ENCODE results near the gene CRYAB. TPM values are rescaled to one million over a fixed set of nuclear protein-coding genes. Genes with fewer than 3 reads are reported as not detected.

Gene CRYAB
- polyA plus RNA-seq, 1 of the 3 experiments (the other 2 are of a cell fraction): 0.92 TPM

- TF ChIP-seq FOSL2 (IDR thresholded peaks at IDR 0.05; ENCODE audit: borderline replicate concordance, low read depth) (no peak), RCOR1 (IDR thresholded peaks at IDR 0.05; ENCODE audit: low read length) (no peak), RFX5 (IDR thresholded peaks at IDR 0.05; ENCODE audit: low read length) (no peak), FOXJ3 (CRISPR knock-in tag; IDR thresholded peaks at IDR 0.05) (no peak), EZH2phosphoT487 (IDR thresholded peaks at IDR 0.05; ENCODE audit: borderline replicate concordance, low read depth) (no peak), PBX3 (IDR thresholded peaks at IDR 0.05) (no peak), SMC3 (IDR thresholded peaks at IDR 0.05; ENCODE audit: low read depth, low read length) (no peak), NFIC (IDR thresholded peaks at IDR 0.05; ENCODE audit: borderline replicate concordance) (no peak), FOXM1 (IDR thresholded peaks at IDR 0.05; ENCODE audit: low read depth) (no peak), EP300 (IDR thresholded peaks at IDR 0.05; ENCODE audit: borderline replicate concordance in 1 of 2, low read depth in 1 of 2, low read length in 1 of 2) (no peak), USF2 (IDR thresholded peaks at IDR 0.05; ENCODE audit: borderline replicate concordance, low read depth, low read length) (no peak), ELF1 (IDR thresholded peaks at IDR 0.05) (no peak), ZBTB33 (IDR thresholded peaks at IDR 0.05; ENCODE audit: borderline replicate concordance, low read depth) (no peak), JUND (IDR thresholded peaks at IDR 0.05) (no peak), GATA2 (CRISPR knock-in tag; IDR thresholded peaks at IDR 0.05) (no peak), POLR2AphosphoS5 (IDR thresholded peaks at IDR 0.05; ENCODE audit: low read depth, low read length) (no peak), TAF1 (IDR thresholded peaks at IDR 0.05; ENCODE audit: borderline replicate concordance, low read depth, low read length) (no peak), USF1 (IDR thresholded peaks at IDR 0.05; ENCODE audit: borderline replicate concordance, low read depth) (no peak)
- Histone ChIP-seq H3K4me2 (peak overlapping the region; percentile 44), H2AFZ (ENCODE audit: low read depth) (0 out of 2 replicates have a peak overlapping the region, but pooled peaks have one; percentile 2), H4K20me1 (ENCODE audit: insufficient read depth) (no peaks in the 10 kb centered on the region), H3K27me3 (ENCODE audit: insufficient read depth) (no peaks in the 10 kb centered on the region), H3K27ac (ENCODE audit: low read depth in 2 of 2, low read length in 1 of 2) (peak overlapping the region in 1 of 2 experiments; percentile 96; a peak in 2 of 4 replicates), H3K4me1 (ENCODE audit: control insufficient read depth in 1 of 2, insufficient read depth in 2 of 2, low read depth in 1 of 2, low read length in 1 of 2) (peaks cover 33 to 53% of the 10 kb centered on the region in 2 experiments), H3K79me2 (ENCODE audit: insufficient read depth) (peaks cover 54% of the 10 kb centered on the region; the same call in 1 of the 2 replicates), H3K9ac (peak overlapping the region; percentile 71), H3K36me3 (replicated peaks in 1 of 2; ENCODE audit: control insufficient read depth in 1 of 2, insufficient read depth in 2 of 2, low read length in 1 of 2) (no peaks in the 10 kb centered on the region), H3K9me2 (no peaks in the 10 kb centered on the region), H3K4me3 (ENCODE audit: low read depth in 2 of 2, low read length in 1 of 2) (no peak overlapping the region), H3K9me3 (no peaks in the 10 kb centered on the region), H3F3A (replicated peaks; ENCODE audit: insufficient read depth) (peaks cover 43% of the 10 kb centered on the region)
- no peak for DNase-seq
- CTCF ChIA-PET: interaction anchor here (0.8 to 1.5 kb wide), 4 partner anchors 18 to 37 kb away, joined by 3 to 7 read pairs (median 4); no protein-coding TSS in a partner anchor
- POLR2A ChIA-PET: no interaction called here
- WGBS (ENCODE audit: low lambda C conversion rate): 66% methylated on average over 3 of the region's 3 CpGs
Measured at GRCh38 chr11:111944139-111944538, 32.6 kb upstream of the CRYAB start.
